AG04449 (cell line): Measurements from ENCODE around the gene TPSD1.

Source experiments
- CTCF ChIA-PET: fragments of 350-600 bp; formaldehyde crosslinking; extraction: SDS; loops from one replicate; lab custom pipeline; 2021; ENCODE audit warnings: antibody characterized with exemption; lab: Yijun Ruan, JAX
- POLR2A ChIA-PET: fragments of 400-600, 350-600 bp; formaldehyde crosslinking; extraction: SDS; loops from one replicate; lab custom pipeline; 2020; ENCODE audit warnings: antibody characterized with exemption, inconsistent platforms; lab: Yijun Ruan, JAX
- DNase-seq: peaks from one replicate; pipeline ENCODE4 v3.0.0-alpha.2; 2010; ENCODE audit warnings: low read depth, low spot score
- H3K4me3 ChIP-seq: 2 replicates; pipeline ENCODE4 v1.5.1; 2011; ENCODE audit warnings: low read depth, mild to moderate bottlenecking, control low read depth, low read length
- CTCF ChIP-seq: IDR thresholded peaks from one replicate; pipeline ENCODE4 v1.5.1; 2011; ENCODE audit warnings: mild to moderate bottlenecking, moderate library complexity, low read length, control low read depth, inconsistent platforms; ENCODE audit not compliant: insufficient read depth; ENCODE audit errors: missing control alignments

Gene TPSD1

DNA sequence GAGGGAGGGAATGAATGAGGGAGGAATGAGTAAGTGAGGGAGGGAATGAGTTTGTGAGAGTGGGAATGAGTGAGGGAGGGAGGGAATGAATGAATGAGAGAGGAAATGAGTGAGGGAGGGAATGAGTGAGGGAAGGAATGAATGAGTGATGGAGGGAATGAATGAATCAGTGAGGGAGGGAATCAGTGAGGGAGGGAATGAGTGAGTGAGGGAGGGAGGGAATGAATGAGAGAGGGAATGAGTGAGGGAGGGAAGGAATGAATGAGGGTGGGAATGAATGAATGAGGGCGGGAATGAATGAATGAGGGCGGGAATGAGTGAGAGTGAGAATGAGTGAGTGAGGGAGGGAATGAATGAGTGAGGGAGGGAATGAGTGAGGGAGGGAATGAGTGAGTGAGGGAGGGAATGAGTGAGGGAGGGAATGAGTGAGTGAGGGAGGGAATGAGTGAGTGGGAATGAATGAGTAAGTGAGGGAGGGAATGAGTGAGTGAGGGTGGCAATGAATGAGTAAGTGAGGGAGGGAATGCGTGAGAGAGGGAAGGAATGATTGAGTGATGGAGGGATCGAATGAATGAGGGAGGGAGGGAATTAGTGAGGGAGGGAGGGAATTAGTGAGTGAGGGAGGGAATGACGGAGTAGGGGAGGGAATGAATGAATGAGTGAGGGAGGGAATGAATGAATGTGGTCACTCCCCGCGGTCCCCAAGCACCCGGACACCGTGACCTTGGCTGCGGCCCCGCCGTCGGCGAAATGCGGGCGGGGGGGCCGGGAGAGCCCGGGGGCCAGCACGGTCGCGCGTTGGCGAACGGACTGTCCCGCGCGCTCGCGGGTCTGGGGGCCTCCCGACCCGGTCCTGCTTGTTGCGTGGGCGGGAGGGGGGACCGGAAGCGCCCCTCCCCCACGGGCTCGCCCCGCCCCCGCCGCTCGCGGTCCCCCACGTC lies 52.4 kb downstream of the TPSD1 start:
- peak overlapping the region; percentile 57 for H3K4me3 ChIP-seq
- ChIA-PET CTCF (no interaction called here), POLR2A (interaction anchor here (1.6 kb wide), 1 partner anchor 112 kb away, joined by 9 read pairs; the partner anchor contains the start of gene UQCC4)
- no peak for DNase-seq
- TF ChIP-seq CTCF = no peak
